GM19452 (cell line): ENCODE data around the gene NNMT.
"Not testable (repeated sequence)": the region's sequence is repeated elsewhere in the genome, so short reads cannot be mapped to it uniquely, and the experiment has no call there.

Experiments used
- ATAC-seq: cut with Tn5 transposase; IDR thresholded peaks from one replicate; pipeline ENCODE4 v1.9.1; 2021; ENCODE audit not compliant: unreplicated experiment

Gene NNMT

GRCh38 chr11:114304969-114305368 is 8.8 kb downstream of the NNMT start:
- no peak for ATAC-seq

GRCh38 chr11:114307524-114308203 is 11.5 kb downstream of the NNMT start:
- ATAC-seq = no peak

GRCh38 chr11:114308689-114309089 is 12.5 kb downstream of the NNMT start:
- ATAC-seq = no peak

- ATAC-seq = no peak
Measured at GRCh38 chr11:114309517-114309916, 13.3 kb downstream of the NNMT start.

- ATAC-seq = no peak
Measured at GRCh38 chr11:114310095-114310494, 13.9 kb downstream of the NNMT start.

GRCh38 chr11:114311946-114312345 is 15.7 kb downstream of the NNMT start:
- ATAC-seq = no peak

- ATAC-seq = no peak
Measured at GRCh38 chr11:114314096-114314495, 17.9 kb downstream of the NNMT start.

- no peak for ATAC-seq
Measured at GRCh38 chr11:114315749-114316368, 19.7 kb downstream of the NNMT start.

- no peak for ATAC-seq
Measured at GRCh38 chr11:114316980-114317786, 21.0 kb downstream of the NNMT start.

GRCh38 chr11:114317787-114318137 is 21.6 kb downstream of the NNMT start:
- no peak for ATAC-seq

- no peak for ATAC-seq
Measured at GRCh38 chr11:114318361-114318760, 22.2 kb downstream of the NNMT start.

- ATAC-seq = no peak
Measured at GRCh38 chr11:114319716-114320328, 23.6 kb downstream of the NNMT start.

- ATAC-seq = no peak
Measured at GRCh38 chr11:114321621-114322257, 25.5 kb downstream of the NNMT start.

GRCh38 chr11:114322934-114323333 is 26.7 kb downstream of the NNMT start:
- ATAC-seq = no peak

GRCh38 chr11:114326151-114326550 is 30.0 kb downstream of the NNMT start:
- no peak for ATAC-seq

GRCh38 chr11:114326776-114327175 is 30.6 kb downstream of the NNMT start:
- no peak for ATAC-seq

- ATAC-seq = no peak
Measured at GRCh38 chr11:114330373-114330772, 34.2 kb downstream of the NNMT start.

GRCh38 chr11:114340311-114341131 is 44.3 kb downstream of the NNMT start:
- ATAC-seq = no peak

GRCh38 chr11:114341667-114342066 is 45.5 kb downstream of the NNMT start:
- ATAC-seq = not testable (repeated sequence)

- ATAC-seq = no peak
Measured at GRCh38 chr11:114342476-114342875, 46.3 kb downstream of the NNMT start.
